CD4-positive, alpha-beta T cell (primary cell): ENCODE results near the gene TBC1D26. TPM values are rescaled to one million over a fixed set of nuclear protein-coding genes. Genes with fewer than 3 reads are reported as not detected.
"Not testable (repeated sequence)": the region's sequence is repeated elsewhere in the genome, so short reads cannot be mapped to it uniquely, and the experiment has no call there.

Experiments
- ATAC-seq: fragments of 200-7000 bp; cut with Tn5 transposase; one replicate; pipeline ENCODE4 v1.10.0; 2022; ENCODE audit warnings: mild to moderate bottlenecking; ENCODE audit not compliant: poor library complexity
- CTCF ChIA-PET: fragments of 350-600 bp; sonication (Branson Sonifier 250); formaldehyde crosslinking; loops from one replicate; lab custom pipeline; 2021; ENCODE audit warnings: antibody characterized with exemption, inconsistent platforms; lab: Charles Lee
- POLR2A ChIA-PET: fragments of 350-600 bp; sonication (Branson Sonifier 250); formaldehyde crosslinking; loops from one replicate; lab custom pipeline; 2021; ENCODE audit warnings: antibody characterized with exemption, inconsistent platforms; lab: Charles Lee
- DNase-seq, 14 experiments: peaks; one replicate each; pipeline ENCODE4 v3.0.0-alpha.2; 2013 to 2020; ENCODE audit warnings: mixed read lengths in 2 of 14
- H3K27ac ChIP-seq, 2 donors: one replicate each; pipeline versions ENCODE4 v1.5.1 to v1.7.0; 2013; ENCODE audit warnings: low read length in 2 of 2, low read depth in 1 of 2, mild to moderate bottlenecking in 1 of 2
- H3K27me3 ChIP-seq, 2 experiments: 1 replicate in 1 of 2; 2 replicates in 1 of 2; pipeline versions ENCODE4 v1.6.1 to v1.7.0; 2013; ENCODE audit warnings: low read length in 2 of 2, control low read depth in 1 of 2, mild to moderate bottlenecking in 1 of 2, moderate library complexity in 1 of 2; ENCODE audit not compliant: insufficient read depth in 2 of 2, control insufficient read depth in 1 of 2
- H3K36me3 ChIP-seq: one replicate; pipeline ENCODE4 v1.6.1; 2013; ENCODE audit warnings: low read length, control low read depth; ENCODE audit not compliant: insufficient read depth
- H3K4me1 ChIP-seq: one replicate; pipeline ENCODE4 v1.6.1; 2013; ENCODE audit warnings: low read length, control low read depth; ENCODE audit not compliant: insufficient read depth
- H3K4me3 ChIP-seq: one replicate; pipeline ENCODE4 v1.5.1; 2013; ENCODE audit warnings: mild to moderate bottlenecking, low read length, moderate library complexity
- H3K9me3 ChIP-seq, 2 experiments: 1 replicate in 1 of 2; 2 replicates in 1 of 2; pipeline versions ENCODE4 v1.6.1 to v1.7.0; 2013; ENCODE audit warnings: low read length in 2 of 2, mild to moderate bottlenecking in 2 of 2, control low read depth in 1 of 2, moderate library complexity in 1 of 2; ENCODE audit not compliant: control insufficient read depth in 1 of 2, insufficient read depth in 1 of 2
- H3K27ac Mint-ChIP-seq: one replicate; pipeline ENCODE4 v1.8.0; 2020; ENCODE audit warnings: mixed read lengths
- H3K27me3 Mint-ChIP-seq: one replicate; pipeline ENCODE4 v1.8.0; 2021; ENCODE audit warnings: mixed read lengths
- H3K36me3 Mint-ChIP-seq: one replicate; pipeline ENCODE4 v1.8.0; 2021; ENCODE audit warnings: low read depth, mixed read lengths
- H3K4me1 Mint-ChIP-seq: one replicate; pipeline ENCODE4 v1.8.0; 2021; ENCODE audit warnings: low read depth, mixed read lengths
- H3K4me3 Mint-ChIP-seq: one replicate; pipeline ENCODE4 v1.8.0; 2020; ENCODE audit warnings: mild to moderate bottlenecking, mixed read lengths
- H3K9me3 Mint-ChIP-seq: one replicate; pipeline ENCODE4 v1.8.0; 2020; ENCODE audit warnings: mixed read lengths
- CTCF ChIP-seq: fragments of 200-600 bp; IDR thresholded peaks from one replicate; pipeline ENCODE4 v1.8.0; 2022; ENCODE audit warnings: antibody characterized with exemption, mild to moderate bottlenecking
- intact Hi-C, 2 experiments: fragments of 100-400 bp; cut with DNase I in 1 of 2; cut with micrococcal nuclease in 1 of 2; formaldehyde crosslinking; loops; one replicate each; pipeline versions ENCODE4 v1.15.1 to v1.9.0; 2023 to 2025; cut with DNase I, micrococcal nuclease
- total RNA-seq, 174 experiments: library from RNA in 2 of 174; stranded (reverse) in 2 of 174; gene quantifications; one replicate each; pipeline ENCODE4 v1.2.3 and lab custom pipeline; 2021 to 2026

The TBC1D26 gene
- total RNA-seq, 2 experiments from 2014 or later = not detected

- H3K27me3 ChIP-seq, DNase-seq, H3K27ac ChIP-seq, H3K4me1 Mint-ChIP-seq, H3K4me3 ChIP-seq, H3K4me1 ChIP-seq, H3K27me3 Mint-ChIP-seq, H3K36me3 Mint-ChIP-seq, CTCF ChIA-PET, H3K4me3 Mint-ChIP-seq, H3K9me3 Mint-ChIP-seq, H3K27ac Mint-ChIP-seq, intact Hi-C loops, ATAC-seq, H3K36me3 ChIP-seq, POLR2A ChIA-PET, H3K9me3 ChIP-seq: not testable (repeated sequence)
These were observed 1.2 kb downstream of the TBC1D26 start for GRCh38 chr17:15733174-15733789.

- DNase-seq, H3K36me3 ChIP-seq, H3K4me1 ChIP-seq, H3K27ac Mint-ChIP-seq, H3K9me3 Mint-ChIP-seq, intact Hi-C loops, CTCF ChIA-PET, H3K36me3 Mint-ChIP-seq, H3K27me3 Mint-ChIP-seq, ATAC-seq, H3K4me3 ChIP-seq, H3K27me3 ChIP-seq, H3K27ac ChIP-seq, POLR2A ChIA-PET, H3K4me1 Mint-ChIP-seq, H3K9me3 ChIP-seq, H3K4me3 Mint-ChIP-seq: not testable (repeated sequence)
These were observed 4.5 kb downstream of the TBC1D26 start for GRCh38 chr17:15736578-15736977.

GRCh38 chr17:15738066-15738465, 6.0 kb downstream of the TBC1D26 start:
- Mint-ChIP-seq H3K36me3 (no peaks in the 10 kb centered on the region), H3K9me3 (no peaks in the 10 kb centered on the region), H3K27me3 (peaks cover 5% of the 10 kb centered on the region), H3K27ac (no peak overlapping the region), H3K4me3 (no peak overlapping the region), H3K4me1 (no peaks in the 10 kb centered on the region)
- ChIA-PET POLR2A (no interaction called here), CTCF (no interaction called here)
- no peaks in the 10 kb centered on the region for H3K4me1 ChIP-seq
- H3K9me3 ChIP-seq = no peaks in the 10 kb centered on the region
- no peak for ATAC-seq
- intact Hi-C loops = no loop called here
- no peak overlapping the region for H3K4me3 ChIP-seq
- no peaks in the 10 kb centered on the region for H3K36me3 ChIP-seq
- DNase-seq = no peak
- TF ChIP-seq CTCF = no peak
- H3K27me3 ChIP-seq = no peaks in the 10 kb centered on the region
- no peak overlapping the region for H3K27ac ChIP-seq

- H3K9me3 ChIP-seq, H3K4me3 Mint-ChIP-seq, H3K9me3 Mint-ChIP-seq, H3K27me3 ChIP-seq, POLR2A ChIA-PET, H3K27ac ChIP-seq, intact Hi-C loops, H3K27me3 Mint-ChIP-seq, CTCF ChIA-PET, H3K36me3 Mint-ChIP-seq, H3K4me3 ChIP-seq, H3K4me1 Mint-ChIP-seq, H3K4me1 ChIP-seq, DNase-seq, ATAC-seq, H3K27ac Mint-ChIP-seq, H3K36me3 ChIP-seq: not testable (repeated sequence)
These were observed 7.2 kb downstream of the TBC1D26 start for GRCh38 chr17:15739259-15739658.

GRCh38 chr17:15740041-15740440, 8.0 kb downstream of the TBC1D26 start:
- CTCF ChIA-PET, POLR2A ChIA-PET: not testable (repeated sequence)

More at GRCh38 chr17:15740041-15740440, 8.0 kb downstream of the TBC1D26 start:
- intact Hi-C loops, DNase-seq, H3K4me3 ChIP-seq, H3K4me1 Mint-ChIP-seq, H3K9me3 ChIP-seq, H3K27ac Mint-ChIP-seq, H3K4me1 ChIP-seq, H3K36me3 Mint-ChIP-seq, H3K27me3 ChIP-seq, H3K36me3 ChIP-seq, H3K4me3 Mint-ChIP-seq, H3K9me3 Mint-ChIP-seq, H3K27ac ChIP-seq, ATAC-seq: not testable (repeated sequence)
- H3K27me3 Mint-ChIP-seq = peaks cover 11% of the 10 kb centered on the region
